Testis (tissue), 3 donors: ENCODE data around the gene AUTS2. TPM values are rescaled to one million over a fixed set of nuclear protein-coding genes. Genes with fewer than 3 reads are reported as not detected.
A peak's percentile ranks its signal among the peaks of the same experiment; 100 is the strongest.
"Not testable (repeated sequence)": the region's sequence is repeated elsewhere in the genome, so short reads cannot be mapped to it uniquely, and the experiment has no call there.

Experiments
- DNase-seq: peaks from one replicate; pipeline ENCODE4 v3.0.0-alpha.2; 2019
- H3K27ac ChIP-seq, 2 donors: fragments of 200-600 bp; sonication (generic); one replicate each; pipeline ENCODE4 v1.5.1; 2019
- H3K27me3 ChIP-seq: fragments of 200-600 bp; sonication (generic); one replicate; pipeline ENCODE4 v1.5.1; 2019
- H3K36me3 ChIP-seq: fragments of 200-600 bp; sonication (generic); one replicate; pipeline ENCODE4 v1.5.1; 2017; ENCODE audit warnings: low read depth; ENCODE audit errors: missing control alignments
- H3K4me1 ChIP-seq: fragments of 200-600 bp; sonication (generic); one replicate; pipeline ENCODE4 v1.5.1; 2019
- H3K4me3 ChIP-seq, 2 donors: fragments of 200-600 bp; sonication (generic); one replicate each; pipeline ENCODE4 v1.5.1; 2017 to 2019
- H3K9me3 ChIP-seq: fragments of 200-600 bp; sonication (generic); one replicate; pipeline ENCODE4 v1.5.1; 2017
- POLR2A ChIP-seq: fragments of 450-650 bp; IDR thresholded peaks from one replicate; pipeline ENCODE4 v1.6.1; 2017; ENCODE audit warnings: antibody characterized with exemption, mild to moderate bottlenecking, moderate library complexity
- WGBS, 2 donors: methylation state at CpG; one replicate each; pipeline ENCODE4 v1.1.5; 2018; 5-methylcytosine and 5-hydroxymethylcytosine counted together
- intact Hi-C: fragments of 100-400 bp; cut with DNase I; formaldehyde crosslinking; loops from one replicate; pipeline ENCODE4 v1.15.1; 2023; ENCODE audit warnings: low total_unique reads
- polyA plus RNA-seq: library from polyadenylated mRNA; stranded (reverse); fragments of 350-450 nt; fragmentation: Illumina TruSeq; extraction: RNeasy Lipid Tissue Mini Kit (QIAGEN cat#74804); gene quantifications from one replicate; pipeline ENCODE4 v1.2.3, GENCODE V29; 2014; ENCODE audit warnings: low read depth, low replicate concordance; ENCODE audit not compliant: insufficient read depth
- total RNA-seq, 2 donors: library from RNA; depleted of rRNA; stranded (reverse); fragments of >200 nt; gene quantifications; one replicate each; pipeline ENCODE4 v1.2.3, GENCODE V29; 2016
- TF ChIP-seq, protein P1 (sequence below), 3 experiments: fragments of 450-650 bp in 2 of 3; fragments of 200-600 bp in 1 of 3; sonication (generic) in 1 of 3; IDR thresholded peaks; one replicate each; pipeline ENCODE4 v1.5.1; 2016 to 2019; ENCODE audit warnings: antibody characterized with exemption in 3 of 3, mild to moderate bottlenecking in 2 of 3, moderate library complexity in 1 of 3

AUTS2 gene
- total and polyA plus RNA-seq, 3 donors from 2014 or later, result 21.3 to 75.5 (median 56.1) TPM

DNA sequence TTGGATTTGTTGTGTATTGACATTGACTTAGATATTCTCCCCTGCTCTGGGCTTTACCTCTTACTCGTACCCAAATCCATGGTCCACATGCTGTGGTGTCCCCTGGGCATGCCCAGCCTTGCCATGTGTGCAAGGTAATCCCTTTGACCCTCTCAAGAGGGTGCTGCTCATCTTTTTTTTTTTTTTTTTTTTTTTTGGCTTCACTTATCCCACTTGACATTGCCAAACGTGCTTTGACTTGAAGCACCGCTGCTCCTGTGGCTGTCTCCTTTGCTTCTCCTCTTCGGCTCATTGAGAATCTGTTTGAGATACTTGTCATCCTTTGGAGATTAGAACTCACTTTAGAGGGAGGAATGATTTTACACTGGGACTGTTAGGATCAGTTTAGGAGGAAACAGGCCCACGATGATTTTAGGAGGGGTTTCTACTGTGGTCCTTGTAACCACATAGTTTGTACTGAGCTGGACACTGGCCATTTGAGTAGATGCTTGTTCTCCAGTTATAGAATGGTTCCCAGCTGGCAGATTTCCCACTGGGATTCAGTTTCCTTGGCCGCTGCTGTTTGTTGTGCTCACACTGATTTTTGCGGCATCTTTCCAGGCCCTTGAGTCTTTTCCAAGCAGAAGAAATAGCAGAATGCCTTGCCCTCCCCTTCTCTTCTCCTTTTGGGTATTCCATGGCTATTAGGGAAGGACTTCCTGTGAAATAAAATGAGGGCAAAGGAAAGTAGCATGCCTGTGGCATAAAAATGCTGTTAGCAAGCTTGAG lies 184.8 kb downstream of the AUTS2 start:
- peak; percentile 74 for DNase-seq
- H3K36me3 ChIP-seq, result no peaks in the 10 kb centered on the region
- no peaks in the 10 kb centered on the region for H3K27me3 ChIP-seq
- TF ChIP-seq POLR2A, result no peak
- TF ChIP-seq, protein P1, sequence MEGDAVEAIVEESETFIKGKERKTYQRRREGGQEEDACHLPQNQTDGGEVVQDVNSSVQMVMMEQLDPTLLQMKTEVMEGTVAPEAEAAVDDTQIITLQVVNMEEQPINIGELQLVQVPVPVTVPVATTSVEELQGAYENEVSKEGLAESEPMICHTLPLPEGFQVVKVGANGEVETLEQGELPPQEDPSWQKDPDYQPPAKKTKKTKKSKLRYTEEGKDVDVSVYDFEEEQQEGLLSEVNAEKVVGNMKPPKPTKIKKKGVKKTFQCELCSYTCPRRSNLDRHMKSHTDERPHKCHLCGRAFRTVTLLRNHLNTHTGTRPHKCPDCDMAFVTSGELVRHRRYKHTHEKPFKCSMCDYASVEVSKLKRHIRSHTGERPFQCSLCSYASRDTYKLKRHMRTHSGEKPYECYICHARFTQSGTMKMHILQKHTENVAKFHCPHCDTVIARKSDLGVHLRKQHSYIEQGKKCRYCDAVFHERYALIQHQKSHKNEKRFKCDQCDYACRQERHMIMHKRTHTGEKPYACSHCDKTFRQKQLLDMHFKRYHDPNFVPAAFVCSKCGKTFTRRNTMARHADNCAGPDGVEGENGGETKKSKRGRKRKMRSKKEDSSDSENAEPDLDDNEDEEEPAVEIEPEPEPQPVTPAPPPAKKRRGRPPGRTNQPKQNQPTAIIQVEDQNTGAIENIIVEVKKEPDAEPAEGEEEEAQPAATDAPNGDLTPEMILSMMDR (IDR thresholded peaks at IDR 0.05), result no peak
- H3K4me3 ChIP-seq, result no peak overlapping the region
- no peak overlapping the region for H3K27ac ChIP-seq
- peaks cover 15% of the 10 kb centered on the region for H3K4me1 ChIP-seq
- WGBS, 2 donors, result 55 to 59% methylated on average over 7 of the region's 7 CpGs
- intact Hi-C loops, result no loop called here
- H3K9me3 ChIP-seq, result no peaks in the 10 kb centered on the region

DNA sequence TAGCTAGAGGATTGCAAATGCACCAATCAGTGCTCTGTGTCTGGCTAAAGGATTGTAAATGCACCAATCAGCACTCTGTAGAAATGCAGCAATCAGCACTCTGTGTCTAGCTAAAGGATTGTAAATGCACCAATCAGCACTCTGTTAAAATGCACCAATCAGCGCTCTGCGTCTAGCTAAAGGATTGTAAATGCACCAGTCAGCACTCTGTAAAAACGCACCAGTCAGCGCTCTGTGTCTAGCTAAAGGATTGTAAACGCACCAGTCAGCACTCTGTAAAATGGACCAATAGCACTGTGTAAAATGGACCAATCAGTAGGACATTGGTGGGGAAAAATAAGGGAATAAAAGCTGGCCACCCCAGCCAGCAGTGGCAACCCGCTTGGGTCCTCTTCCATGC lies 187.9 kb downstream of the AUTS2 start:
- H3K4me3 ChIP-seq, intact Hi-C loops, H3K27me3 ChIP-seq, DNase-seq, H3K9me3 ChIP-seq, H3K36me3 ChIP-seq, H3K27ac ChIP-seq: not testable (repeated sequence)
- 94 to 97% methylated on average over 6 of the region's 6 CpGs for WGBS, 2 donors
- H3K4me1 ChIP-seq, result peaks cover 29% of the 10 kb centered on the region

DNA sequence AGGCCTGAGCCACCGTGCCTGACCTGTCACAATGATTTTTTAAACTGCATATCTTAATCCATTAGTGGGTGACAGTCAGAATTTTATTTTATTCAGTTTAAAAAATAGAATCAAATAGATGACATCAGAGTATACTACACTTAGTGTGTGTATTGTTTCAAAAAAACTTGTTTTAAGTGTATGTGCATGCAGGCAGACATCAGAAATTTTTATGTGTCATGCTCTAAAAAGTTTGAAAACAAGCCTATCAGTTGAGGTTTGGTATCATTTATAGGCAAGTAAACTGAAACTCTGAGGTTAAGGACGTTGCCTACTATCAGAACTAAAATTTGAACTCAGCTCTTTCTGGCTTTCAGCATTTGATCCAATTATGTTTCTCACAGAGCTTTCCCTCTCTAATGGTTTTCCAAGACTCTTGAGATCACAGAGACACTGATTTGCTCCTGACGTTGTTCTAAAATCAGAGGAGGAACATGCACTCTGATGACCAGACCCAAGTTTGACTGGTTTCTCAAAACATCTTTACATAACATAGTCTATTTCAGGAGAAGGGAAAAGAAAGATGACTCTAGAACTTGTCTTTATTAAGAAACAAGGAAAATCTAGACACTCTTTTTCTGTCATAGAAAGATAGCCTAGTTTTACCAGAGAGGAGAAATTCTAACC lies 188.6 kb downstream of the AUTS2 start:
- 79 to 81% methylated on average over 3 of the region's 3 CpGs for WGBS, 2 donors
- no peaks in the 10 kb centered on the region for H3K36me3 ChIP-seq
- no peaks in the 10 kb centered on the region for H3K9me3 ChIP-seq
- no peak overlapping the region for H3K27ac ChIP-seq
- H3K4me1 ChIP-seq, result peaks cover 22% of the 10 kb centered on the region
- intact Hi-C loops, result no loop called here
- no peak for DNase-seq
- H3K27me3 ChIP-seq, result no peaks in the 10 kb centered on the region
- H3K4me3 ChIP-seq, result no peak overlapping the region
- TF ChIP-seq, protein P1 (IDR thresholded peaks at IDR 0.05), result no peak
- TF ChIP-seq POLR2A, result no peak

DNA sequence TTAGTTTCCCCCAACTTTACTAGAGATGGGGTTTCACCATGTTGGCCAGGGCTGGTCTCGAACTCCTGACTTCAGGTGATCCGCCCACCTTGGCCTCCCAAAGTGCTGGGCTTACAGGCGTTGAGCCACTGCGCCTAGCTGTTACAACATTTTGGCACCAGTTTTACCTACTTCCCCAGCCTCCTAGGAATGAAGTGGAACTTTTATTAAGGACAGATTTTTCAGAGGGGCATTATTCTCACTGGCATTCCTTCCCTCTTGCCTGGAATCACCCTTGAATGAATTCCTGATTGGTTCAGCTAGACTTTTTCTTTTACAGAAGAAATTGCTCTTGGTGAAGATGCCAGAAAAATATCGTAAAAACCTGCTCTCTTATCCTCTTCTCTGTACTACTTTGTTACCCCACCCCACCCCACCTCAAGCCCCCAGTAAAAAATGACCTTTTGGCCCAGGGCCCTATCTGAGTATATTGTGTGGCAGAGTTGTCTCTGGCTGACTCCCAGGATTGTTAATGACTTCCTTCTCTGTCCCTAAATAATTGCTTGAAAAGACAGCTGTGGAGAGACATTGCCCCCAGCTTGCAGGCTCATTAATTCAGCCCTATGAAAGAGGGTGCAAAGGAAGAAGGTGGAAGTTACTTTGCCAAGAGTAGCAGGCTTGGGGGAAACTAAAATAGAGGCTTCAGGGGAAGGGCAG lies 189.6 kb downstream of the AUTS2 start:
- H3K27me3 ChIP-seq, result no peaks in the 10 kb centered on the region
- no peaks in the 10 kb centered on the region for H3K9me3 ChIP-seq
- no peaks in the 10 kb centered on the region for H3K36me3 ChIP-seq
- no peak overlapping the region for H3K27ac ChIP-seq
- no peak overlapping the region for H3K4me3 ChIP-seq
- no peak for TF ChIP-seq POLR2A
- TF ChIP-seq, protein P1 (IDR thresholded peaks at IDR 0.05), result no peak
- 75 to 83% methylated on average over 5 of the region's 5 CpGs for WGBS, 2 donors
- DNase-seq, result no peak
- H3K4me1 ChIP-seq, result peaks cover 20% of the 10 kb centered on the region
- intact Hi-C loops, result no loop called here

DNA sequence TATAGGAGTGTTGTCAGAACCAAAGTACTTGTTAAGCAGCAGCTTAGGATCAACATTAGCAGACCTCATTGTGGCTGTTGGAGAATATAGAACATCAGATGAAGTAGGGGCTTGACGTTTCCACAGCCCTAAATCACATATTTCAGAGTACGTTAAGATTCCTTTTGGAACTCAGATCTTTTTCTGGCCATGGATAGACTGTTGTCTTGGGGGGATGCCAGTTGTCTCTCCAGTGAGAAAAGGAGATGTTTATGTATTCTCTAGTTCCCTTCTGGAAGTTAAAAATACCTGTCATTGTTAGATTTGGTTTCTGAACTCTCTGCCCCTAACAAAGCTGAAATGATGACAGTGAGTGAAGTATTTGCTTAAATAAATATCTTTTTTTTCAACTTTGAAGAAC lies 191.3 kb downstream of the AUTS2 start:
- intact Hi-C loops, result no loop called here
- H3K4me1 ChIP-seq, result peaks cover 18% of the 10 kb centered on the region

More for the DNA sequence above, 191.3 kb downstream of the AUTS2 start:
- TF ChIP-seq, protein P1 (IDR thresholded peaks at IDR 0.05), result no peak
- TF ChIP-seq POLR2A, result no peak
- Histone ChIP-seq H3K27ac (peak overlapping the region in 1 of 2 donors; percentile 18), H3K27me3 (no peaks in the 10 kb centered on the region), H3K4me3 (no peak overlapping the region), H3K9me3 (no peaks in the 10 kb centered on the region), H3K36me3 (no peaks in the 10 kb centered on the region)
- DNase-seq, result no peak
- WGBS, 2 donors, result 35 to 57% methylated on average over 2 of the region's 2 CpGs
